ENCODE results near the gene FUT4. TPM values are rescaled to one million over a fixed set of nuclear protein-coding genes. Genes with fewer than 3 reads are reported as not detected.

The FUT4 gene
- total RNA-seq, 2 donors from 2014 or later: 5.2 to 6.5 TPM

DNA sequence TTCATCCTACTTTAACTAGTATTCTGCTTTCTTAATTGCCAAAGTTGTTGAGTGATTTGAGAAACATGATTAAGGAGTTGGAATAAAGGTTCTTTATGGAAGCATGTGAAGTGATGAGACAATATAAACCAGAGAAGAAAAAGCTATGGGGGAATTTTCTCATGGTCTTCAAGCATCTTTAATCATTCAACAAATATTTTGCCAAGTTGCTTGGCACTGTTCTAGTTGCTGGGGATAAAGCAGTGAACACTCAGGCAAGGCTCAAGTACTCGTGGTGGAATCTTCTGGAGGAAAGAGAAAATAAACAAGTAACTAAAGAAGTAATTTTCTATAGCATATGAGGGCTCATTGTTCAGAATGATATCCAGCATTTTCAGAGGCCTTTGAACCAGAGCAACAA lies 14.3 kb downstream of the FUT4 start:
- WGBS: 71% methylated on average over 1 of the region's 1 CpG
- Histone ChIP-seq H3K4me1 (replicated peaks) (no peaks in the 10 kb centered on the region), H3K27ac (no peak overlapping the region), H3K9me3 (no peaks in the 10 kb centered on the region), H3K36me3 (no peaks in the 10 kb centered on the region), H3K27me3 (replicated peaks; ENCODE audit: insufficient read depth) (no peaks in the 10 kb centered on the region), H3K4me3 (no peak overlapping the region)
- intact Hi-C loops (cut with DNase I): no loop called here
- no peak for TF ChIP-seq POLR2AphosphoS5 (IDR thresholded peaks at IDR 0.05)
- TF ChIP-seq POLR2A (IDR thresholded peaks at IDR 0.05): no peak
- TF ChIP-seq, protein P1, sequence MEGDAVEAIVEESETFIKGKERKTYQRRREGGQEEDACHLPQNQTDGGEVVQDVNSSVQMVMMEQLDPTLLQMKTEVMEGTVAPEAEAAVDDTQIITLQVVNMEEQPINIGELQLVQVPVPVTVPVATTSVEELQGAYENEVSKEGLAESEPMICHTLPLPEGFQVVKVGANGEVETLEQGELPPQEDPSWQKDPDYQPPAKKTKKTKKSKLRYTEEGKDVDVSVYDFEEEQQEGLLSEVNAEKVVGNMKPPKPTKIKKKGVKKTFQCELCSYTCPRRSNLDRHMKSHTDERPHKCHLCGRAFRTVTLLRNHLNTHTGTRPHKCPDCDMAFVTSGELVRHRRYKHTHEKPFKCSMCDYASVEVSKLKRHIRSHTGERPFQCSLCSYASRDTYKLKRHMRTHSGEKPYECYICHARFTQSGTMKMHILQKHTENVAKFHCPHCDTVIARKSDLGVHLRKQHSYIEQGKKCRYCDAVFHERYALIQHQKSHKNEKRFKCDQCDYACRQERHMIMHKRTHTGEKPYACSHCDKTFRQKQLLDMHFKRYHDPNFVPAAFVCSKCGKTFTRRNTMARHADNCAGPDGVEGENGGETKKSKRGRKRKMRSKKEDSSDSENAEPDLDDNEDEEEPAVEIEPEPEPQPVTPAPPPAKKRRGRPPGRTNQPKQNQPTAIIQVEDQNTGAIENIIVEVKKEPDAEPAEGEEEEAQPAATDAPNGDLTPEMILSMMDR (IDR thresholded peaks at IDR 0.05): no peak
- DNase-seq (ENCODE audit: low spot score): no peak

DNA sequence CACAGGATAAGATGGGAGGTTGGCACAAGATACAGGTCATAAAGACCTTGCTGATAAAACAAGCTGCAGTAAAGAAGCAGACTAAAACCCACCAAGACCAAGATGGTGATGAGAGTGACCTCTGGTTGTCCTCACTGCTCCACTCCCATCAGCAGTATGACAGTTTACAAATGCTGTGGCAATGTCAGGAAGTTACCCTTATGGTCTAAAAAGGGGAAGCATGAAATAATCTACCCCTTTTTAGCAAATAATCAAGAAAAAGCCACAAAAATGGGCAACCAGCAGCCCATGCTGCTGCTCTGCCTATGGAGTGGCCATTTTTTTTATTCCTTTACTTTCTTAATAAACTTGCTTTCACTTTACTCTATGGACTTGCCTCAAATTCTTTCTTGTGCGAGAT lies 14.7 kb downstream of the FUT4 start:
- no peak for DNase-seq (ENCODE audit: low spot score)
- intact Hi-C loops (cut with DNase I): no loop called here
- Histone ChIP-seq H3K36me3 (no peaks in the 10 kb centered on the region), H3K27ac (no peak overlapping the region), H3K27me3 (replicated peaks; ENCODE audit: insufficient read depth) (no peaks in the 10 kb centered on the region), H3K4me3 (no peak overlapping the region), H3K4me1 (replicated peaks) (no peaks in the 10 kb centered on the region), H3K9me3 (no peaks in the 10 kb centered on the region)
- WGBS: 93% methylated on average over 1 of the region's 1 CpG
- TF ChIP-seq, protein P1 (IDR thresholded peaks at IDR 0.05): no peak
- TF ChIP-seq POLR2AphosphoS5 (IDR thresholded peaks at IDR 0.05): no peak
- TF ChIP-seq POLR2A (IDR thresholded peaks at IDR 0.05): no peak

DNA sequence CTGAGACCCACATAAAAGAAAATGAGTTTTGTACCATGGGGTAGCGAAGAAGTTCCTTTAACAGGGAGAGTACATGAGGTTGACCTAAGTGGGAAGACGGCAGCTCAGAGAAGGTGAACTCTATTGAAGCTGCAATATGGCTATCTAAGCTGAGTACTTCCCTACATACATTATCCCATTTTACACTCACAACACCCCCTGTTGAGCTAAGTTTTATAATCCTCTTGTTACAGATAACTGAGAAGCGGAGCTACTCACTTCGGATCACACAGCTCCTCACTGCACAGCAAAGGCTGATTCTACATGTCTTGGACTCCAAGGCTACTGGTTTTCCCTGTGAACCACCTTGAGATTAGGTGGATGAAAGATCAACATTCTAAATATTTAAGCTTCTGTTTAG lies 15.2 kb downstream of the FUT4 start:
- TF ChIP-seq POLR2AphosphoS5 (IDR thresholded peaks at IDR 0.05): no peak
- TF ChIP-seq POLR2A (IDR thresholded peaks at IDR 0.05): no peak
- TF ChIP-seq, protein P1 (IDR thresholded peaks at IDR 0.05): no peak
- no peaks in the 10 kb centered on the region for H3K4me1 ChIP-seq (replicated peaks)
- H3K27ac ChIP-seq: no peak overlapping the region
- DNase-seq (ENCODE audit: low spot score): no peak
- no peaks in the 10 kb centered on the region for H3K36me3 ChIP-seq
- no peak overlapping the region for H3K4me3 ChIP-seq
- 93% methylated on average over 4 of the region's 4 CpGs for WGBS
- H3K27me3 ChIP-seq (replicated peaks; ENCODE audit: insufficient read depth): no peaks in the 10 kb centered on the region
- intact Hi-C loops (cut with DNase I): no loop called here
- H3K9me3 ChIP-seq: no peaks in the 10 kb centered on the region

DNA sequence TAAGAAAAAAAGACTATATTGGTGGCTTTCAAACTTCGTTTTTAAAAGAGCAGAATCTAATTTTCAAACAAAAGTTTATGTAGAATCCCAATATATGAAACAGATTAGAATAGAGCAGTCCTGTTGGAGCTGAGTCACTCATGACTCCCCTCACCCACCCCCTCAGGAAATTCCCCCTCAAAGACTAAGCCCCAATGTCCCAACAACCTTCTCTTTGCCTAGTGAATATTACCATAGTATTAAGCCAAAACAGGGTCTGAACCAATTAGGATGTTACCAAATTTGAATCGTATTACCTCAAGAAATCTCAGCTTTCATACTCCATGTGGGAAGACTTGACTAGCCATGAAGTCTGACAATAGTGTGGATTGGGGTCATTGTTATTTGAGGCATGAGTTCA lies 15.6 kb downstream of the FUT4 start:
- intact Hi-C loops (cut with DNase I): no loop called here
- Histone ChIP-seq H3K36me3 (no peaks in the 10 kb centered on the region), H3K4me3 (no peak overlapping the region), H3K27ac (no peak overlapping the region), H3K9me3 (no peaks in the 10 kb centered on the region), H3K27me3 (replicated peaks; ENCODE audit: insufficient read depth) (no peaks in the 10 kb centered on the region), H3K4me1 (replicated peaks) (no peaks in the 10 kb centered on the region)
- DNase-seq (ENCODE audit: low spot score): no peak
- TF ChIP-seq POLR2A (IDR thresholded peaks at IDR 0.05) (no peak), POLR2AphosphoS5 (IDR thresholded peaks at IDR 0.05) (no peak)
- TF ChIP-seq, protein P1 (IDR thresholded peaks at IDR 0.05): no peak
- 95% methylated on average over 2 of the region's 2 CpGs for whole genome bisulfite sequencing

DNA sequence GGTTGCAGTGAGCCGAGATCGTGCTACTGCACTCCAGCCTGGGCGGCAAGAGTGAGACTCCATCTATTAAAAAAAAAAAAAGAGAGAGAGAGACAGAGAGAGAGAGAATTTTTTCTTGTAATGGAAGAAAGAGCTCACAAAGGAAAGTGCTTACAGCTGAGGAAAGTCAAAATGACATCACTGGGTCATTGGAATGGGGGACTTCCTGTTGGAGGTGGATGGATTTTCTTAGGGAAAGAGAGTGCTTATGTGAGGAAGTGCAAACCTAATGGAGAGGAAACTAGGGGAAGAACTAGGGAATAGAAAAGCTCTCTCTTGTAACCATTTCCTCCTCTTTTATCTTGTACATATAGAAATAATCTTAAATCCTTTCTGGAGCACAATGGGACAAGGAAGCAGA lies 17.1 kb downstream of the FUT4 start:
- Histone ChIP-seq H3K4me3 (no peak overlapping the region), H3K27me3 (replicated peaks; ENCODE audit: insufficient read depth) (no peaks in the 10 kb centered on the region), H3K36me3 (no peaks in the 10 kb centered on the region), H3K4me1 (replicated peaks) (no peaks in the 10 kb centered on the region), H3K9me3 (no peaks in the 10 kb centered on the region), H3K27ac (no peak overlapping the region)
- WGBS: 96% methylated on average over 3 of the region's 3 CpGs
- intact Hi-C loops (cut with DNase I): no loop called here
- TF ChIP-seq, protein P1 (IDR thresholded peaks at IDR 0.05): no peak
- TF ChIP-seq POLR2AphosphoS5 (IDR thresholded peaks at IDR 0.05) (no peak), POLR2A (IDR thresholded peaks at IDR 0.05) (no peak)
- DNase-seq (ENCODE audit: low spot score): no peak
